HepG2 (cell line): ENCODE measurements around the gene TBC1D1. TPM values are rescaled to one million over a fixed set of nuclear protein-coding genes. Genes with fewer than 3 reads are reported as not detected.

Source experiments
- ATRX ChIP-seq: sonication (generic); formaldehyde crosslinking; IDR thresholded peaks from 2 replicates; pipeline ENCODE4 v1.4.0; 2020; ENCODE audit warnings: missing genetic modification reagents, borderline replicate concordance
- EEA1 ChIP-seq: sonication (generic); formaldehyde crosslinking; IDR thresholded peaks from 2 replicates; pipeline ENCODE4 v1.5.1; 2020; ENCODE audit warnings: mild to moderate bottlenecking, missing genetic modification reagents, borderline replicate concordance
- ELF1 ChIP-seq: sonication (generic); formaldehyde crosslinking; IDR thresholded peaks from 2 replicates; pipeline ENCODE4 v1.4.0; 2020; ENCODE audit warnings: missing genetic modification reagents
- HNRNPUL1 ChIP-seq: fragments of 200-400 bp; formaldehyde crosslinking; IDR thresholded peaks from 2 replicates; pipeline ENCODE4 v1.6.1; 2017; ENCODE audit warnings: low read depth, mild to moderate bottlenecking, low read length, moderate library complexity
- LBX2 ChIP-seq: sonication (generic); formaldehyde crosslinking; IDR thresholded peaks from 2 replicates; pipeline ENCODE4 v1.5.0; 2020; ENCODE audit warnings: missing genetic modification reagents, mild to moderate bottlenecking, borderline replicate concordance
- MED1 ChIP-seq: sonication (generic); formaldehyde crosslinking; IDR thresholded peaks from 2 replicates; pipeline ENCODE4 v1.4.0; 2020; ENCODE audit warnings: missing genetic modification reagents
- MEF2D ChIP-seq: sonication (generic); formaldehyde crosslinking; IDR thresholded peaks from 2 replicates; pipeline ENCODE4 v1.5.1; 2020; ENCODE audit warnings: mild to moderate bottlenecking, missing genetic modification reagents
- NCOA2 ChIP-seq: sonication (generic); formaldehyde crosslinking; IDR thresholded peaks from 2 replicates; pipeline ENCODE4 v1.8.0; 2022; ENCODE audit warnings: inconsistent platforms
- NFIC ChIP-seq: IDR thresholded peaks from 2 replicates; pipeline ENCODE4 v1.6.1; 2012; ENCODE audit warnings: mild to moderate bottlenecking, low read length, inconsistent platforms
- NR2F6 ChIP-seq, 2 experiments: IDR thresholded peaks; 2 replicates each; pipeline ENCODE4 v1.6.1; 2016; ENCODE audit warnings: antibody characterized with exemption in 1 of 2, mild to moderate bottlenecking in 1 of 2
- PAF1 ChIP-seq: IDR thresholded peaks from 2 replicates; pipeline ENCODE4 v1.6.1; 2016; ENCODE audit warnings: missing genetic modification reagents, missing compliant biosample characterization
- POLR2AphosphoS5 ChIP-seq: IDR thresholded peaks from 2 replicates; pipeline ENCODE4 v1.6.1; 2012; ENCODE audit warnings: low read depth, low read length
- SAP130 ChIP-seq: IDR thresholded peaks from 2 replicates; pipeline ENCODE4 v1.6.1; 2016; ENCODE audit warnings: low read depth
- SMARCC2 ChIP-seq: fragments of 450-650 bp; IDR thresholded peaks from 2 replicates; pipeline ENCODE4 v1.6.1; 2017; ENCODE audit warnings: antibody characterized with exemption, mild to moderate bottlenecking
- TBX3 ChIP-seq: fragments of 450-650 bp; IDR thresholded peaks from 2 replicates; pipeline ENCODE4 v1.6.1; 2017; ENCODE audit warnings: antibody characterized with exemption, mild to moderate bottlenecking, inconsistent platforms, borderline replicate concordance
- ZGPAT ChIP-seq: IDR thresholded peaks from 2 replicates; pipeline ENCODE4 v1.6.1; 2016; ENCODE audit warnings: mild to moderate bottlenecking
- ZNF142 ChIP-seq: sonication (generic); formaldehyde crosslinking; IDR thresholded peaks from 2 replicates; pipeline ENCODE4 v1.4.0; 2020; ENCODE audit warnings: missing genetic modification reagents
- ZNF362 ChIP-seq: sonication (generic); formaldehyde crosslinking; IDR thresholded peaks from 2 replicates; pipeline ENCODE4 v1.4.0; 2020; ENCODE audit warnings: missing genetic modification reagents, mild to moderate bottlenecking, borderline replicate concordance
- ZNF792 ChIP-seq: IDR thresholded peaks from 2 replicates; pipeline ENCODE4 v1.6.1; 2016
- ZNF800 ChIP-seq: sonication (generic); formaldehyde crosslinking; IDR thresholded peaks from 2 replicates; pipeline ENCODE4 v1.4.0; 2020; ENCODE audit warnings: missing genetic modification reagents
- polyA plus RNA-seq, 8 experiments: library from polyadenylated mRNA; depleted of rRNA in 3 of 8; stranded (reverse) in 7 of 8; unstranded in 1 of 8; fragments of >200 nt; fragmentation: Illumina TruSeq in 4 of 8; extraction: Trizol in 4 of 8; gene quantifications; 2 replicates each; pipeline versions ENCODE4 v1.2.1 to v1.2.3, GENCODE V29; 2011 to 2016; ENCODE audit warnings: low read depth in 4 of 8, missing spikeins in 1 of 8, mixed read lengths in 1 of 8; ENCODE audit not compliant: insufficient read depth in 1 of 8
- total RNA-seq, 5 experiments: library from RNA; depleted of rRNA; stranded (reverse); fragments of >200 nt; fragmentation: Illumina TruSeq; extraction: Trizol; gene quantifications; 2 replicates each; pipeline ENCODE4 v1.2.3, GENCODE V29; 2016; ENCODE audit warnings: low read depth in 1 of 5

TBC1D1 gene
- total and polyA plus RNA-seq, 2 of the 13 experiments (the other 11 are each of a cell fraction or from before 2014, with no cell fraction given), result 37.3 to 62.8 TPM

GRCh38 chr4:38062088-38062775 lies 171.3 kb downstream of the TBC1D1 start (continued):
- TF ChIP-seq ZGPAT (CRISPR knock-in tag) (0 out of 2 replicates have a peak, but pooled peaks have one; percentile 35), SAP130 (peak; percentile 45; the same call in 1 of the 2 replicates), HNRNPUL1 (no peak), ELF1 (CRISPR knock-in tag) (0 out of 2 replicates have a peak, but pooled peaks have one; percentile 24), ZNF142 (CRISPR knock-in tag) (no peak), SMARCC2 (no peak), MEF2D (CRISPR knock-in tag) (no peak), ZNF792 (CRISPR knock-in tag) (no peak), POLR2AphosphoS5 (no peak), NFIC (no peak), LBX2 (CRISPR knock-in tag) (no peak), PAF1 (no peak), NCOA2 (CRISPR knock-in tag) (0 out of 2 replicates have a peak, but pooled peaks have one; percentile 29), ZNF362 (CRISPR knock-in tag) (peak; percentile 86; the same call in 1 of the 2 replicates), ZNF800 (CRISPR knock-in tag) (no peak), TBX3 (no peak), NR2F6 (IDR thresholded peaks at IDR 0.05) (peak; percentile 38; the same call in 1 of the 2 replicates), NR2F6 (CRISPR knock-in tag; IDR thresholded peaks at IDR 0.05) (0 out of 2 replicates have a peak, but pooled peaks have one; percentile 11), EEA1 (CRISPR knock-in tag) (no peak), MED1 (CRISPR knock-in tag) (0 out of 2 replicates have a peak, but pooled peaks have one; percentile 36), ATRX (CRISPR knock-in tag) (no peak)
